ENCODE measurements around the gene TIMM17A.
A peak's percentile ranks its signal among the peaks of the same experiment; 100 is the strongest.
"Not testable (repeated sequence)": the region's sequence is repeated elsewhere in the genome, so short reads cannot be mapped to it uniquely, and the experiment has no call there.

The TIMM17A gene

DNA sequence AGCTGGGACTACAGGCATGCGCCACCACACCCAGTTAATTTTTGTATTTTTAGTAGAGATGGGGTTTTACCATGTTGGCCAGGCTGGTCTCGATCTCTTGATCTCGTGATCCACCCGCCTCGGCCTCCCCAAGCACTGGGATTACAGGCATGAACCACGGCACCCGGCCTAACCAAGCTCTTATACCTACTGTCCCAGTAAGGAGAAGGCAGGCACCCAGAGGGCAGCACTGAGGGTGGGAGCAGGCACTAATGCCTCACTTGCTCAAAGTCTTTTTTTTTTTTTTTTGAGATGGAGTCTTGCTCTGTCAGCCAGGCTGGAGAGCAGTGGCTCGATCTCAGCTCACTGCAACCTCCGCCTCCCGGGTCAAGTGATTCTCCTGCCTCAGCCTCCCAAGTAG, 15.0 kb upstream of the TIMM17A start:
- DNase-seq (ENCODE audit: low spot score) = not testable (repeated sequence)

DNA sequence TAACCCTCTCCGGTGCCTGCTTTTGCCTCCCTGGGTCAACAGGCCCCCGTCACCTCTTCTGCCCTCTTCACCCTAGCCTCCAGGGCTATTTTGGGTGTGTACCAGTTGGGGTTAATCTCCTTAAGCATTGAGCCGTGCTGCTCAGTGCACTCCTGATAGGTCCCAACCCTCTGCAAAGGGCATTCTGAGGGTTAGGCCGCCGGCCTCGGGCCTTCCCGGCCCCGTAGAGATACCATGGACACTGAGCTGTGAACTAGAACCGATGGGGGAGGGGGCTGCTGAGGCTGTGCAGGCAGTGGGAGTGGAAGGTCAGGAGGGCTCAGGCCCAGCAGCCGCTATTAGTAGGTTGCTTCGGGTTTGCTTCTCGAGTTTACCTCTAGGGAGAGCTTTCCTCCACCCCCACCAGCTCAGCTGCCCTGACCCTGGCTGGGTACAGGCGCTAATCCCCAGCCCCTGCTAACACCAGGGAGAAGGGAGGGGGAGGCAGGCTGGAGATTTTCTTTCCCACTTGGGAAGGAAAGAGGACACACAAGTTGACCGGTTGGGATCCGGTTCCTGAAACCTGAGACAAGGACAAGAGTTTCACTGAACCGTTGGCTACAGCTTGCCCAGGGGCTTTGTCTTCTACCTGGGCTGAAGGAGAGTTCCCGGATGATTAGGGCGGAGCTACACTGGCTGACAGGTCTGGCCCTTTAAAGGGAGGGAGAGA, 13.7 kb upstream of the TIMM17A start:
- no peak for DNase-seq (ENCODE audit: low spot score)

DNA sequence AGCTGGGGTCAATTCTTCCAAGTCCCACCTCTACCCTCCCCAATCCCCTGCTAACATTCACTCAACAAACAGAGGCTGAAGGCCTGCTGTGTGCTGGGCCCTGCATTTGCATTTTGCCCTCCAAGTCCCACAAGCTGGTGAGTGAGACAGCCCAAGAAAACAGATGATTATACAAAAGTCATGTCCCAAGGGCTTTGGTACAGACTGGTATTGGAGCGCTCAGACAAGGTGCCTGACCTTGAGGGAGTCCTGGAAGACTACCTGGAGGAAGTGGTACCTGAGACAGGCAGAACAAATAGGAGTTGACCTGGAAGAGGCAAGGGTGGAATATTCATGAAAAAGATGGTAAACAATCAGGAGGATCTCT, 13.2 kb upstream of the TIMM17A start:
- DNase-seq (ENCODE audit: low spot score) = no peak

- no peak for DNase-seq (ENCODE audit: low spot score)
These were observed 11.3 kb upstream of the TIMM17A start for GRCh38 chr1:201944002-201944401.

DNA sequence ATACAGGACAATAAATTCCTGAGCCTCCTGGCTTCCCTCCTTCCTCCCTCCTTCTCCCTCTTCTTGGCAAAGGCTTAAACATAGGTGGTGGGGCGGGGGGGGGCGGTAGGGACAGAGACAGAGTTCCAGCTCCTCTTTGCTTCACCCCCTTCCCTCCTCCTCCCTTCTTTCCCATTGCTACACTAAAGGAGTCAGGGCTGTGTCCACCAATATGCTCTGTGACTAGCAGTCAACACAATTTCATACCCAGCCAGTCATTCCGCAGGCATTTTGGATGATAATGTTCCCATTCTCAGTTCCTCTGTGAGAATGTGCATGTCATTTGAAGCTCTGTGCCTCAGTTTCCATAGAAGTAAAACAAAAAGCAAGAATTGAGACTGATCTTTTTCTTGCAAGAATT, 10.7 kb upstream of the TIMM17A start:
- DNase-seq (ENCODE audit: low spot score) = peak; percentile 31

DNA sequence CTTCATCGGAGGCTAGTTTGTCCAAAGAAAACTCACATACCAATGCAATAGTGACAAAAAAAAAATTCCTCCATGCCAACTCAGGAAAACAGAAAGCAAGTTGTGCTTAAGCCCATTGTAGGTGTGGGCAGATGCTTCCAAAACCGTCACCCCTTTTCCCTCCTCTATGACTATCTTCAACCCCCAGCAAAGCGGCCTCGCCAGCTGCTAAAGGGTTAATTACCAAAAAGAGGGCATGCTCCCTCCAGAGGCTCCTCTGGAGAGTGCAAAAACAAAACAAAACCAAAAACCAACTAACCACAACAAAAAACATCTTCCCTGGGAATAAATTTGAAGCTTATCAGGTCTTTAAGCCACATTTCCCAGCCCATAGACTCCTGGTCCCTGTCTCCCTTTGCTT, 10.1 kb upstream of the TIMM17A start:
- peak; percentile 19 for DNase-seq (ENCODE audit: low spot score)

DNA sequence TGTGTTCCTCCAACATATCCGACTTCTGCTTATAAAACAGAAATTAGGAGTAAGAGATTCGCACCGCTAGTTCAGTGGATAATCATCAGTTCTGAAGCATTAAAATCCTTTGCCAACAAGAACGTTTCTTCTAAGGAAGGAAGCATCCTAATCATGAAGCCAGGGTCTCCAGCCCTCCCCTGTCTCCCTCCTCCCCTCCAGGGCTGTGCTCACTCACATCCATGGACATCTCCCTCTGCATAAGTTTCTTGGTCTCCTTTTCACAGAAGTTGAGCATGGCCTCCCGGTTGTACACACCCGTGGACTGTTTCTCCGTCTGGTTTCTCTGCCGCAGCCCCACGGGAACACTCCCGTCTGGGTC, 9.5 kb upstream of the TIMM17A start:
- DNase-seq (ENCODE audit: low spot score) = no peak

GRCh38 chr1:201946224-201946908, 8.9 kb upstream of the TIMM17A start, which contains the start of gene LMOD1:
TSS of gene LMOD1 (minus strand) at chr1:201946548. CDS start at chr1:201946340, 208 bp downstream.
- DNase-seq (ENCODE audit: low spot score) = peak; percentile 87

- DNase-seq (ENCODE audit: low spot score) = peak; percentile 26
These were observed 7.7 kb upstream of the TIMM17A start for GRCh38 chr1:201947697-201948008.

GRCh38 chr1:201949491-201949890, 5.8 kb upstream of the TIMM17A start:
- peak; percentile 24 for DNase-seq (ENCODE audit: low spot score)

- DNase-seq (ENCODE audit: low spot score) = no peak
These were observed 867 bp upstream of the TIMM17A start for GRCh38 chr1:201954263-201955008.

- DNase-seq (ENCODE audit: low spot score) = no peak
These were observed 433 bp downstream of the TIMM17A start for GRCh38 chr1:201955729-201956143.

DNA sequence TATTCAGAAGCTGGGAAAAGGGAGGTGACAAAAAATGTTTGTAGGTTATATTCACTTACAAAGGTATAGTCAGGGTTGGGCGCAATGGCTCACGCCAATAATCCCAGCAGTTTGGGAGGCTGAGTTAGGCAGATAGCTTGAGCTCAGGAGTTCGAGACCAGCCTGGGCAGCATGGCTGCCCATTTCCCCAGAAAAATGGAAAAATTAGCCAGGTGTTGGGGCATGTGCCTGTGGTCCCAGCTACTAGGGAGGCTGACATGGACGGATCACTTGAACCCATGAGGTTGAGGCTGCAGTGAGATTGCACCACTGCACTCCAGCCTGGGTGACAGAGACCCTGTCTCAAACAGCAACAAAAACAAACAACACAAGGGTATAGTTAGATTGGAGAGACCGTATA, 3.0 kb downstream of the TIMM17A start:
- no peak for DNase-seq (ENCODE audit: low spot score)

DNA sequence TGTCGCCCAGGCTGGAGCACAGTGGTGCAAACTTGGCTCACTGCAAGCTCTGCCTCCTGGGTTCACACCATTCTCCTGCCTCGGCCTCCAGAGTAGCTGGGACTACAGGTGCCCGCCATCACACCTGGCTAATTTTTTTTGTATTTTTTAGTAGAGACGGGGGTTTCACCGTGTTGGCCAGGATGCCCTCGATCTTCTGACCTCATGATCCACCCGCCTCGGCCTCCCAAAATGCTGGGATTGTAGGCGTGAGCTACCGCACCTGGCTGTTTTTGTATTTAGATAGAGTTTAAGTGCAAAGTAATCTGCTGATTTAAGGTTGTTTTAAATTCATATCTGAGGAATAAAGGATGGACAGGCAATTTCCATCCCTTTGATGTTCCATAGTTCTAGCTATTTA, 7.1 kb downstream of the TIMM17A start:
- not testable (repeated sequence) for DNase-seq (ENCODE audit: low spot score)

DNA sequence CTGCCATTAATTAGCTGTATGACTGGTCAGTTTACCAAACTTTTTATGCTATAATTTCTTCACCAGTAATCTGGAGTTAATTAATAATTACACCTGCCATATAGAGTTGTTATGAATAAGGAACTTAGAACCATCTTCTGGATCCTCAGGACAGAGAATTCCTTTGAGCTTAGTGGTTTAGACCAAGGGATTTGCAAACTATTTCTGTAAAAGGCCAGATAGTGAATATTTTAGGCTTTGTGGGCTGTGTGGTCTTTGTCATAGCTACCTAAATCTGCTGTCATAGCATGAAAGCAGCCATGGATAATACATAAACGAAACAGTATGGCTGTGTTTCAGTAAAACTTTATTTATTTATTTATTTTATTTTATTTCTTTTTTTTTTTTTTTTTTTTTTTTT, 9.0 kb downstream of the TIMM17A start:
- no peak for DNase-seq (ENCODE audit: low spot score)

- no peak for DNase-seq (ENCODE audit: low spot score)
These were observed 10.9 kb downstream of the TIMM17A start for GRCh38 chr1:201966171-201966570.

DNA sequence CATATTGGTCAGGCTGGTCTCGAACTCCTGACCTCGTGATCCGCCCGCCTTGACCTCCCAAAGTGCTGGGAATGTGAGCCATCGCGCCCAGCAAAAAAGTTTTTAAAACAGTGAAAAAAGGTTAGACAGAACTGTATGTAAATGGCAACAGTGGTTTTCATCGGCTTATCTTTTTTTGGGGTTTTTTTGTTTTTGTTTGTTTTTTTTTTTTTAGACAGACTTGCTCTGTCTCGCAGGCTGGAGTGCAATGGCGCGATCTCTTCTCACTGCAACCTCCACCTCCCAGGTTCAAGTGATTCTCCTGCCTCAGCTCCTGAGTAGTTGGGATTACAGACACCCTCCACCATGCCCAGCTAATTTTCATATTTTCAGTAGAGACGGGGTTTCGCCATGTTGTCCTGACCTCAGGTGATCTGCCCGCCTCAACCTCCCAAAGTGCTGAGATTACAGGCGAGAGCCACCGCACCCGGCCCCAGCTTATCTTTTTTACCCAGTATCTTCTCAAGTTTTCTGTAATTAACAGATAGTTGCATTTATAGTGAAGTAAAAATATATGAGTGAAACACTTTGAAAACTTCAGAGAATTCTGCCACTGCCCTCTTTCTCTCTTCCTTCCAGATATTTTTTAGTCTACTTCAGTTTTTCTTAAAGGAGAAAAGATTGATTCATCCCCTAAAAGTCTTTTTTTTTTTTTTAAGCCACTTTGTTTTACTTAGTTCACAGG, 13.1 kb downstream of the TIMM17A start:
- no peak for DNase-seq (ENCODE audit: low spot score)

DNA sequence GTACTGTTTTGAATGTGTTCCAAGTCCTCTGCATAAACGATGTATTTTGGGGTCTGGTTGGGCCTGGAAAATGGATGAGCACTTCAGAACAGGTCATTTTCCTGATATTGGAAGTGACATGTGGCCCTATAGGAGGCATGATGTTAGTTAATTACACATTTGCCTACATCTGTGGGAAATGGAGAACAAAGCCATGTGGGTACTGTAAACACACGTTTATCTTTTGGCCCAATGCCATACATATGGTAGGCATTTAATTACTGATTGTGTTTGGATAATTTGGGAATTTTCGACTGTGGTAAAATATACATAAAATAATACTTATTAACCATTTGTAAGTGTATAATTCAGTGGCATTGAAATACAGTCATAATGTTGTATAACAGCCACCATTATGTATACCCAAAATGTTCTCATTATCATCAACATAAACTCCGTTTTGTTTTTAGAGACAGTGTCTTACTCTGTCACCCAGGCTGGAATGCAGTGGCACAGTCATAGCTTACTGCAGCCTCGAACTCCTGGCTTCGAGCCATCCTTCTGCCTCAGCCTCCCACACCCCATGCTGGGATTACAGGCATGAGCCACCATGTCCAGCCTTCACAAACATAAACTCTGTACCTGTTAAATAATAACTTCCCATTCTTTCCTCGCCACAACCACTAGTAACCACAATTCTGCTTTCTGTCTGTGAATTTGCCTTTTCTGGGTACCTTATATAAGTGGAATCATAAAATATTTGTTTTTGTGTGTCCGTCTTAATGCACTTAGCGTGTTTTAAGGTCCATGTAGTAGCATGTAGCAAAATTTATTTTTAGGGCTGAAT, 15.2 kb downstream of the TIMM17A start:
- DNase-seq (ENCODE audit: low spot score) = no peak

DNA sequence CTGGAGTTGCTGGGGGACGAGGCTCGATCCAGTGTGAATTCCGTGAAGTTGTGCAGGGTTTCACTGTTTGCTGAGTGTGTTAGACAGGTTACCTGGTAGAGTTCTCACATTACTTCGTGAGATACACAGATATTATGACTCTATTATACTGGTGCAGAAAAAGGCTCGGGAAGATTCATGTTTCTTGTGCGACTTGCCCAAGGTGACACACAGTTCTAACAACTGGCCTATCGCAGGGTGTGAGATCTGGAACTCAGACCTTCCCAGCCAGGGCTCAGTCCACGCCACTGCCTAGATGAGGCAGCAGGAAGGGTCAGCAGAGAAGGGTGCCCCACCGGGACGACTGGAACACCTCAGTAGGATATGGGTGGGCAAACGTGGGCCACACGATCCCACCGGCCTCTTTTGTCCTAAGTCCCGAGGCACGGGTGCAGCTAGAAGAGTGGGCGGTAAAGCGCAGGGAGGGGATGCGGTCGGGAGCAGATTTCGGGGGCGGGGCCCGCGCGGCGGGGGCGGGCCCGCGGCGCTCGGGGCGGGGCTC, 26.8 kb downstream of the TIMM17A start:
- peak; percentile 79 for DNase-seq (ENCODE audit: low spot score)

DNA sequence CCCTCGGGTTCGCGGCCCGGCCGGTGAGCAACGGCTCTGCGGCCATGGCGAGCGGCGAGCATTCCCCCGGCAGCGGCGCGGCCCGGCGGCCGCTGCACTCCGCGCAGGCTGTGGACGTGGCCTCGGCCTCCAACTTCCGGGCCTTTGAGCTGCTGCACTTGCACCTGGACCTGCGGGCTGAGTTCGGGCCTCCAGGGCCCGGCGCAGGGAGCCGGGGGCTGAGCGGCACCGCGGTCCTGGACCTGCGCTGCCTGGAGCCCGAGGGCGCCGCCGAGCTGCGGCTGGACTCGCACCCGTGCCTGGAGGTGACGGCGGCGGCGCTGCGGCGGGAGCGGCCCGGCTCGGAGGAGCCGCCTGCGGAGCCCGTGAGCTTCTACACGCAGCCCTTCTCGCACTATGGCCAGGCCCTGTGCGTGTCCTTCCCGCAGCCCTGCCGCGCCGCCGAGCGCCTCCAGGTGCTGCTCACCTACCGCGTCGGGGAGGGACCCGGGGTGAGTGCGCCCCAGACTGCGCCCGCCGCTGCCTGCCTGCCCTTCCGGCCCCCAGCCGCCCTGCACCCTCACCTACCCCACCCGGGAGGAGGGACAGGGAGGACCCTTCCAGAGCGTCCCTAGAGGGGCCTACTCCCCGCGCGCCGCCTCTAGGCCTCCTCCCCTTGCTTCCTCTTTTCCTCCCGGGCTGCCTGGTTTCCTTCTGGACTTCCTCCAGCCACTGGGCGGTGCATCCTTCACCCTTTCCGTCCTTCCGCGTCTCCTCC, 27.5 kb downstream of the TIMM17A start, which contains the start of gene RNPEP:
TSS of gene RNPEP (plus strand) at position 26 of the 757 bp plus-strand sequence. CDS start at position 45, 19 bp downstream.
- DNase-seq (ENCODE audit: low spot score) = peak; percentile 87

Measured in hepatic stellate cell (primary cell).